ENCODE data around the gene IYD. TPM values are rescaled to one million over a fixed set of nuclear protein-coding genes. Genes with fewer than 3 reads are reported as not detected.

IYD gene
- polyA plus RNA-seq, 1 of the 3 experiments (the other 2 are of a cell fraction) = not detected

- no peaks in the 10 kb centered on the region for H3K27me3 ChIP-seq (ENCODE audit: insufficient read depth)
- no peaks in the 10 kb centered on the region for H3K36me3 ChIP-seq (replicated peaks in 1 of 2; ENCODE audit: control insufficient read depth in 1 of 2, insufficient read depth in 2 of 2, low read length in 1 of 2)
- TF ChIP-seq GATA2 (CRISPR knock-in tag; IDR thresholded peaks at IDR 0.05) = no peak
- no peak for TF ChIP-seq YY1 (IDR thresholded peaks at IDR 0.05; ENCODE audit: low read depth)
- TF ChIP-seq JUND (IDR thresholded peaks at IDR 0.05) = no peak
- no peak for TF ChIP-seq SIN3A (IDR thresholded peaks at IDR 0.05; ENCODE audit: borderline replicate concordance, low read depth, low read length)
- no peak for TF ChIP-seq MEF2A (IDR thresholded peaks at IDR 0.05; ENCODE audit: borderline replicate concordance, low read depth)
- TF ChIP-seq SMC3 (IDR thresholded peaks at IDR 0.05; ENCODE audit: low read depth, low read length) = no peak
- no peaks in the 10 kb centered on the region for H4K20me1 ChIP-seq (ENCODE audit: insufficient read depth)
- H3K9ac ChIP-seq = no peak overlapping the region
- H3K27ac ChIP-seq (ENCODE audit: low read depth in 2 of 2, low read length in 1 of 2) = no peak overlapping the region
- peak overlapping the region; percentile 41; the same call in 1 of the 2 replicates for H2AFZ ChIP-seq (ENCODE audit: low read depth)
- H3F3A ChIP-seq (replicated peaks; ENCODE audit: insufficient read depth) = no peaks in the 10 kb centered on the region
- 14% methylated on average over 10 of the region's 10 CpGs for WGBS (ENCODE audit: low lambda C conversion rate)
- no peak overlapping the region for H3K4me3 ChIP-seq (ENCODE audit: low read depth in 2 of 2, low read length in 1 of 2)
- ChIA-PET CTCF (no interaction called here), POLR2A (no interaction called here)
- H3K4me2 ChIP-seq = no peak overlapping the region
- H3K4me1 ChIP-seq (ENCODE audit: control insufficient read depth in 1 of 2, insufficient read depth in 2 of 2, low read depth in 1 of 2, low read length in 1 of 2) = no peaks in the 10 kb centered on the region
- H3K79me2 ChIP-seq (ENCODE audit: insufficient read depth) = no peaks in the 10 kb centered on the region
- DNase-seq = no peak
- no peaks in the 10 kb centered on the region for H3K9me3 ChIP-seq
- no peaks in the 10 kb centered on the region for H3K9me2 ChIP-seq
Observed at GRCh38 chr6:150435832-150436231, 67.0 kb downstream of the IYD start.

DNA sequence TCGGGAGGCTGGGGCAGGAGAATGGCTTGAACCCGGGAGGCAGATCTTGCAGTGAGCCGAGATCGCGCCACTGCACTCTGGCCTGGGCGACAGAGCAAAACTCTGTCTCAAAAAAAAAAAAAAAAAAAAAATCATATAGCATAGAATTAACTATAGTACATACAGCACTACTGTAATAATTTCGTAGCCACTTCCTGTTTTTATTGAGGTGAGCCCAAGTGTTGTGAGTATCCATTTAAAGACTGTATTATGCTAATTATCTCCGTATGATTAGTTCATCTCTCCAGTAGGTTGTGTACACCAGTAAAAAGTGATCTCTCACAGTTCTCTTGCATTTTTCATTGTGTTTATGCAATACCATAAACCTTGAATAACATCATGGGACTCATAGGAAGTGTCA is 70.6 kb downstream of the IYD start:
- WGBS (ENCODE audit: low lambda C conversion rate) = 45% methylated on average over 8 of the region's 8 CpGs
- no peak for TF ChIP-seq RXRA (IDR thresholded peaks at IDR 0.05; ENCODE audit: borderline replicate concordance, low read depth)
- no peak for TF ChIP-seq RCOR1 (IDR thresholded peaks at IDR 0.05; ENCODE audit: low read length)
- no peak for TF ChIP-seq GATA2 (CRISPR knock-in tag; IDR thresholded peaks at IDR 0.05)
- no peak for TF ChIP-seq USF2 (IDR thresholded peaks at IDR 0.05; ENCODE audit: borderline replicate concordance, low read depth, low read length)

GRCh38 chr6:150443621-150444020 is 74.8 kb downstream of the IYD start:
- Histone ChIP-seq H3K4me1 (ENCODE audit: control insufficient read depth in 1 of 2, insufficient read depth in 2 of 2, low read depth in 1 of 2, low read length in 1 of 2) (no peaks in the 10 kb centered on the region), H3K27ac (ENCODE audit: low read depth in 2 of 2, low read length in 1 of 2) (no peak overlapping the region), H3K9me2 (no peaks in the 10 kb centered on the region), H3K36me3 (replicated peaks in 1 of 2; ENCODE audit: control insufficient read depth in 1 of 2, insufficient read depth in 2 of 2, low read length in 1 of 2) (no peaks in the 10 kb centered on the region), H3K27me3 (ENCODE audit: insufficient read depth) (no peaks in the 10 kb centered on the region), H3K79me2 (ENCODE audit: insufficient read depth) (no peaks in the 10 kb centered on the region), H3K9ac (no peak overlapping the region), H4K20me1 (ENCODE audit: insufficient read depth) (no peaks in the 10 kb centered on the region), H3K4me3 (ENCODE audit: low read depth in 2 of 2, low read length in 1 of 2) (no peak overlapping the region), H3K4me2 (no peak overlapping the region), H2AFZ (ENCODE audit: low read depth) (no peak overlapping the region), H3F3A (replicated peaks; ENCODE audit: insufficient read depth) (no peaks in the 10 kb centered on the region), H3K9me3 (no peaks in the 10 kb centered on the region)
- ChIA-PET CTCF (interaction anchor here (0.6 kb wide), 1 partner anchor 964 kb away, joined by 3 read pairs; no protein-coding TSS in a partner anchor), POLR2A (no interaction called here)
- no peak for DNase-seq
- TF ChIP-seq CHD2 (IDR thresholded peaks at IDR 0.05; ENCODE audit: low read length, partially characterized antibody) = no peak
- no peak for TF ChIP-seq JUND (IDR thresholded peaks at IDR 0.05)
- TF ChIP-seq FOSL2 (IDR thresholded peaks at IDR 0.05; ENCODE audit: borderline replicate concordance, low read depth) = no peak
- TF ChIP-seq FOXJ3 (CRISPR knock-in tag; IDR thresholded peaks at IDR 0.05) = no peak
- no peak for TF ChIP-seq USF2 (IDR thresholded peaks at IDR 0.05; ENCODE audit: borderline replicate concordance, low read depth, low read length)
- no peak for TF ChIP-seq RXRA (IDR thresholded peaks at IDR 0.05; ENCODE audit: borderline replicate concordance, low read depth)
- TF ChIP-seq TCF12 (IDR thresholded peaks at IDR 0.05) = no peak
- TF ChIP-seq RAD21 (IDR thresholded peaks at IDR 0.05; ENCODE audit: low read length) = no peak
- TF ChIP-seq, protein P1, sequence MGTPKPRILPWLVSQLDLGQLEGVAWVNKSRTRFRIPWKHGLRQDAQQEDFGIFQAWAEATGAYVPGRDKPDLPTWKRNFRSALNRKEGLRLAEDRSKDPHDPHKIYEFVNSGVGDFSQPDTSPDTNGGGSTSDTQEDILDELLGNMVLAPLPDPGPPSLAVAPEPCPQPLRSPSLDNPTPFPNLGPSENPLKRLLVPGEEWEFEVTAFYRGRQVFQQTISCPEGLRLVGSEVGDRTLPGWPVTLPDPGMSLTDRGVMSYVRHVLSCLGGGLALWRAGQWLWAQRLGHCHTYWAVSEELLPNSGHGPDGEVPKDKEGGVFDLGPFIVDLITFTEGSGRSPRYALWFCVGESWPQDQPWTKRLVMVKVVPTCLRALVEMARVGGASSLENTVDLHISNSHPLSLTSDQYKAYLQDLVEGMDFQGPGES (IDR thresholded peaks at IDR 0.05; ENCODE audit: low read depth, low read length) = no peak
- no peak for TF ChIP-seq MEF2A (IDR thresholded peaks at IDR 0.05; ENCODE audit: borderline replicate concordance, low read depth)
- TF ChIP-seq RFX5 (IDR thresholded peaks at IDR 0.05; ENCODE audit: low read length) = no peak
- TF ChIP-seq, protein P2, sequence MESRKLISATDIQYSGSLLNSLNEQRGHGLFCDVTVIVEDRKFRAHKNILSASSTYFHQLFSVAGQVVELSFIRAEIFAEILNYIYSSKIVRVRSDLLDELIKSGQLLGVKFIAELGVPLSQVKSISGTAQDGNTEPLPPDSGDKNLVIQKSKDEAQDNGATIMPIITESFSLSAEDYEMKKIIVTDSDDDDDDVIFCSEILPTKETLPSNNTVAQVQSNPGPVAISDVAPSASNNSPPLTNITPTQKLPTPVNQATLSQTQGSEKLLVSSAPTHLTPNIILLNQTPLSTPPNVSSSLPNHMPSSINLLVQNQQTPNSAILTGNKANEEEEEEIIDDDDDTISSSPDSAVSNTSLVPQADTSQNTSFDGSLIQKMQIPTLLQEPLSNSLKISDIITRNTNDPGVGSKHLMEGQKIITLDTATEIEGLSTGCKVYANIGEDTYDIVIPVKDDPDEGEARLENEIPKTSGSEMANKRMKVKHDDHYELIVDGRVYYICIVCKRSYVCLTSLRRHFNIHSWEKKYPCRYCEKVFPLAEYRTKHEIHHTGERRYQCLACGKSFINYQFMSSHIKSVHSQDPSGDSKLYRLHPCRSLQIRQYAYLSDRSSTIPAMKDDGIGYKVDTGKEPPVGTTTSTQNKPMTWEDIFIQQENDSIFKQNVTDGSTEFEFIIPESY (IDR thresholded peaks at IDR 0.05; ENCODE audit: borderline replicate concordance, low read depth) = no peak
- WGBS (ENCODE audit: low lambda C conversion rate) = 4% methylated on average over 3 of the region's 5 CpGs

More for the DNA sequence above, 70.6 kb downstream of the IYD start:
- H3K9ac ChIP-seq = no peak overlapping the region
- no peaks in the 10 kb centered on the region for H3K79me2 ChIP-seq (ENCODE audit: insufficient read depth)
- no peak overlapping the region for H3K27ac ChIP-seq (ENCODE audit: low read depth in 2 of 2, low read length in 1 of 2)
- H4K20me1 ChIP-seq (ENCODE audit: insufficient read depth) = no peaks in the 10 kb centered on the region
- ChIA-PET POLR2A (no interaction called here), CTCF (no interaction called here)
- H2AFZ ChIP-seq (ENCODE audit: low read depth) = no peak overlapping the region
- DNase-seq = no peak
- H3K4me1 ChIP-seq (ENCODE audit: control insufficient read depth in 1 of 2, insufficient read depth in 2 of 2, low read depth in 1 of 2, low read length in 1 of 2) = no peaks in the 10 kb centered on the region
- no peak overlapping the region for H3K4me2 ChIP-seq
- H3K9me2 ChIP-seq = no peaks in the 10 kb centered on the region
- no peaks in the 10 kb centered on the region for H3F3A ChIP-seq (replicated peaks; ENCODE audit: insufficient read depth)
- no peaks in the 10 kb centered on the region for H3K9me3 ChIP-seq
- H3K4me3 ChIP-seq (ENCODE audit: low read depth in 2 of 2, low read length in 1 of 2) = no peak overlapping the region
- H3K36me3 ChIP-seq (replicated peaks in 1 of 2; ENCODE audit: control insufficient read depth in 1 of 2, insufficient read depth in 2 of 2, low read length in 1 of 2) = no peaks in the 10 kb centered on the region
- H3K27me3 ChIP-seq (ENCODE audit: insufficient read depth) = no peaks in the 10 kb centered on the region
